Mesodermal cell (in vitro differentiated cells): Measurements from ENCODE around the gene RAET1G.
"Not testable (repeated sequence)": the region's sequence is repeated elsewhere in the genome, so short reads cannot be mapped to it uniquely, and the experiment has no call there.

ENCODE experiments used
- H3K27ac ChIP-seq: 2 replicates; pipeline ENCODE4 v1.7.0; 2013; ENCODE audit warnings: mild to moderate bottlenecking, low read depth, low read length, moderate library complexity; ENCODE audit not compliant: severe bottlenecking
- H3K36me3 ChIP-seq: 2 replicates; pipeline ENCODE4 v1.7.1; 2013; ENCODE audit warnings: mild to moderate bottlenecking, low read length, moderate library complexity; ENCODE audit not compliant: control insufficient read depth, insufficient read depth
- H3K4me1 ChIP-seq: one replicate; pipeline ENCODE4 v1.7.1; 2013; ENCODE audit warnings: mild to moderate bottlenecking, low read length; ENCODE audit not compliant: insufficient read depth, control insufficient read depth, poor library complexity, severe bottlenecking
- H3K4me3 ChIP-seq: 2 replicates; pipeline ENCODE4 v1.7.0; 2013; ENCODE audit warnings: low read length, control low read depth, mild to moderate bottlenecking; ENCODE audit not compliant: insufficient read depth, poor library complexity, severe bottlenecking; ENCODE audit errors: extremely low read depth
- H3K9me3 ChIP-seq: 2 replicates; pipeline ENCODE4 v1.7.1; 2013; ENCODE audit warnings: mild to moderate bottlenecking, low read length, moderate library complexity; ENCODE audit not compliant: control insufficient read depth
- WGBS, 2 experiments: methylation state at CpG; one replicate each; pipeline ENCODE4 v1.1.5; 2013; ENCODE audit warnings: missing lambda C conversion rate in 2 of 2; ENCODE audit not compliant: insufficient coverage in 2 of 2; 5-methylcytosine and 5-hydroxymethylcytosine counted together

Gene RAET1G

DNA sequence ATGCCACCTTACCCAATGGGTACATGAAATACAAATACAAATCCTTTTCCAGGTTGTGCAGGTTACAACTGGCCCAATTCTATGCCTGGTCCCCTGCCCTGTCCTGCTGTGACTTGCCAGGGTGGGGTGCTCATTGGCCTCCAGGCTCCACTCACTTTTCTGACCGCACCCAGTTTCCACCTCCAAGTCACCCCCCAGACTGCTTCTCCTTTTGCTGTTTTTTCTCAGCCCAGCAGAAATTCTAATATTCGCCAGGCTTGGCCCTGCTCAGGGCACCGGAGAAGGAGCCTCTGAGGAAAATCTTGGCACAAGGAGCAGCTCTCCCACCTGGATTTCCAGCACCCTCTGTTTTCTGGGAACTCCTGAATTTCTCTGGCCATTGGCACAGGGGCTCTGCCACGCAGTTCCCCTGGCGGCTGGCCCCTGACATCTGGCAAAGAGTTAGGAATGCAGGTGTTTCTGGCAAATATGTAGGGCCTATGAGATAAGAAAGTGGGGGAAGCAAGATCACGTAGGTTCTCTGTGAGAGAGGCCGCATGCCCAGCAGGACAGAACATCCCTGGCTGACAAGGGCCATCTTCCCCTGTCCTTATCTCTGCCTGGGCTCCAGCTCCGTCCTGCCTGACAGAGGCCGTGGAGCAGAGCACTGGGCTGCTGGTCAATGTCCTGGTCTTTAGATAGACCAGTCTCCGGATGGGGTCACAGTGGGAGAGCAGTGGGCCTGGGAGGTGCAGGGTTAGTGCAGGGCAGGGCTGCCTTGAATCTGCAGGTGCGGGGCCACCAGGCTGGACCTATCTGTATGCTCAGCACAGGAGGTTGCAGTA is 22.1 kb downstream of the RAET1G start:
- WGBS, 2 experiments, result 88 to 92% methylated on average over 9 to 10 of the region's 11 CpGs

DNA sequence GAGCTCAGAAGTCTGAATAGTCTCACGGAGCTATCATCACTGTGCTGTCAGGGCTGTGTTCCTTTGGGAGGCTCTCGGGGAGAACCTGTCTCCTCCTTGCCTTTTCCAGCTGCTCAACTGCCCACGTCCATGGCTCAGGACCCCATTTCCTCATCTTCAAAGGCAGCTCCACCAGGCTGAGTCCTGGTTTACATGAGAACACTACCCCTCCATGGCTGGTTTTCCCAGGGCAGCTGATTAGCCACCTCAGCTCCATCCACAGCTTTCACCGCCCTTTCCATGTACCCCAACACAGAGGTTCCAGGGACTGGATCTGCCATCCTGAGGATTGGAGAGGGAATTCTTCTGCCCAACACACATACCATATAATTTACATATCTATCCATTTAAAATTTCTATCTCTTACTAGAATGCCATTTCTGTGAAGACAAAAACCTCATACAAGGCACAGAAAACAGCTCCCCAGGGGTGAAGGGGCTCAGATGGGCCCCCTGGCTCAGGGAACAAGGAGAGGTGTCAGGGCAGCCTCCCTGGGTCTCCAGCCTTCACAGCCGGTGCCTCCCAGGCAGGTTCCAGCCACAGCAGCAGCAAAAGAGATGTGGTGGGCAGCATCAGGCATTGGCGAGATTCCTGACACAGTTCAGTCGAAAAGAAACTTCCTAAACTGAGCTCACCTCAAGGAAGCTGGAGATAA is 22.8 kb downstream of the RAET1G start:
- Histone ChIP-seq H3K9me3 (no peaks in the 10 kb centered on the region), H3K27ac (no peak overlapping the region), H3K36me3 (no peaks in the 10 kb centered on the region), H3K4me1 (peaks cover 25% of the 10 kb centered on the region), H3K4me3 (no peak overlapping the region)
- WGBS, 2 experiments, result 72 to 89% methylated on average over 5 to 6 of the region's 7 CpGs

More for the DNA sequence above, 22.1 kb downstream of the RAET1G start:
- no peak overlapping the region for H3K4me3 ChIP-seq
- H3K27ac ChIP-seq, result no peak overlapping the region
- no peaks in the 10 kb centered on the region for H3K9me3 ChIP-seq
- no peaks in the 10 kb centered on the region for H3K36me3 ChIP-seq
- H3K4me1 ChIP-seq, result peaks cover 18% of the 10 kb centered on the region

DNA sequence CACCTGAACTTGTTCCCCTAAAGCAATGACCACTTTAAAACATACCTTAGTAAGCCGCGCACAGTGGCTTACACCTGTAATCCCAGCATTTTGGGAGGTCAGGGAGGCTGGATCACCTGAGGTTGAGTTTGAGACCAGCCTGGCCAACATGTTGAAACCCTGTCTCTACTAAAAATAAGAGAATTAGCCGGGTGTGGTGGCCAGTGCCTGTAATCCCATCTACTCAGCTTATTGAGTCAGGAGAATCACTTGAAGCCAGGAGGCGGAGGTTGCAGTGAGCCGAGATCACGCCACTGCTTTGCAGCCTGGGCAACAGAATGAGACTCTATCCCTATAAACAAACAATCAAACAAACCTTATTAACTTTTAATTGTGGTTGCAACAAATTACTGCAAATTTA is 23.4 kb downstream of the RAET1G start:
- Histone ChIP-seq H3K9me3 (no peaks in the 10 kb centered on the region), H3K36me3 (no peaks in the 10 kb centered on the region), H3K4me3 (no peak overlapping the region), H3K4me1 (peaks cover 28% of the 10 kb centered on the region), H3K27ac (no peak overlapping the region)
- 82 to 90% methylated on average over 6 of the region's 6 CpGs for WGBS, 2 experiments

DNA sequence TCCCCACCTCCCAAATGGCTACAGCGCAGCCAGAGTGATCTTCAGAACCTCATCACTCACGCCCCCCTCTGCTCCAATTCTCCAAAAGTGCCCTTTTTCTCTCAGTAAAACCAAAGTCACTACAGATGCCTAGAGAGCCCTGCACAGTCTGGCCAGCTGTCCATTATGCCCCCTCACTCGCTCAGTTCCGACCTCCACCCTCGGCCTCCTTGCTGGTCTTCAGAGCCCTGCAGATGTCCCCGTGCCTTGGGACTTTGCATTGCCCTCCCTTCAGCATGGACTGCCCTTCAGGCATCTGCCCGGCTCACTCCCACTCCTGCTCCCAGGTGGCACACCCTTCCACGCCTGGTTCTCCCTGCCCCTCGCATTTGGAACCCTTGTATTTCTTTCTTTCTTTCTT is 24.0 kb downstream of the RAET1G start:
- Histone ChIP-seq H3K27ac (no peak overlapping the region), H3K4me1 (peaks cover 28% of the 10 kb centered on the region), H3K4me3 (no peak overlapping the region), H3K9me3 (no peaks in the 10 kb centered on the region), H3K36me3 (no peaks in the 10 kb centered on the region)
- WGBS, 2 experiments, result 87 to 97% methylated on average over 7 of the region's 9 CpGs

DNA sequence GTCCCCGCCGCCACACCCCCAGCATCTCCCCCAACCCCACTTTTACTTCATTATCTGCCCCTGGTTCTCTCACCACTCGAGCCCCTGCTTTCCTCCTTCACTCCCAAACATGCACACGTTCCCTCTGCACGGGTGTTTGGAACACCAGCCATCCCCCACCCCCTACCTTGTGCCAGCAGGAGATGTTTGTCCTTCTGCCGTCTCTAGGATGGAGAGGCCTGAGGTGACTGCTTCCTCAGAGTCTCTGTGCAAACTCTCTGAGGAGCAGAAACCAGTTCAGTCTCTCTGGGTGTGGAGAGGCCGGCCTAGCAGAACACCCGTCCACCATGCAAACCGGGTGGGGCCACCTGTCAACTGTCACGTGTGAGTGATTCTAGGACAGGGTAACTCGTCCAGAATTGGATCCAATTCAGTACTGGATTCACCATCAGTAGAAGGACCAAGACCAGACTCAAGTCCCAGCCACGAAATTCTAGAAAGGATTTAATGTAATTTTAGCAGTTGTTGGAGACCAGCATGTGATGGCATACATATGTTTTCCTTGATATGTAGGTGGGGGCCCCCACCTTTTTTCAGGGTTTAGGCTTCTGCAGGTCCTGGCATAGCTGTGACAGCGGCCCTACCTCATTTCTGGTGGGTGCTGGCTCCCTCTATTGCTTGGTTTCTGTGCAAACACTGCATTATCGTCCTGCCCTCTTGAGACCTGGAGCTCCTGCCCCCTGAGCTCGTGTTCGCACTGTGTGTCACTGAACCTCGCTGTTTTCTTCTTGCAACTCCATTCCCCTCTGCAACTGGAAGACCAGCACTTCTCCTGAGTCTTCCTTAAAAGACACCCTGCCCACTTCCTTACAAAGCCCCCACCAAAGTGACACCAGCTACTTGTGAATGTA is 24.8 kb downstream of the RAET1G start, which contains the start of gene RAET1E:
Gene RAET1E (minus strand): TSS at position 259 of the 890 bp plus-strand sequence. CDS start 7,212 bp downstream, outside the sequence.
- no peak within 1 kb of the TSS for H3K27ac ChIP-seq
- no peaks in the 10 kb centered on the region for H3K36me3 ChIP-seq
- WGBS, 2 experiments, result 80 to 88% methylated on average over 11 to 14 of the region's 17 CpGs
- no peak within 1 kb of the TSS for H3K4me3 ChIP-seq
- no peaks in the 10 kb centered on the region for H3K9me3 ChIP-seq
- H3K4me1 ChIP-seq, result peaks cover 28% of the 10 kb centered on the region

DNA sequence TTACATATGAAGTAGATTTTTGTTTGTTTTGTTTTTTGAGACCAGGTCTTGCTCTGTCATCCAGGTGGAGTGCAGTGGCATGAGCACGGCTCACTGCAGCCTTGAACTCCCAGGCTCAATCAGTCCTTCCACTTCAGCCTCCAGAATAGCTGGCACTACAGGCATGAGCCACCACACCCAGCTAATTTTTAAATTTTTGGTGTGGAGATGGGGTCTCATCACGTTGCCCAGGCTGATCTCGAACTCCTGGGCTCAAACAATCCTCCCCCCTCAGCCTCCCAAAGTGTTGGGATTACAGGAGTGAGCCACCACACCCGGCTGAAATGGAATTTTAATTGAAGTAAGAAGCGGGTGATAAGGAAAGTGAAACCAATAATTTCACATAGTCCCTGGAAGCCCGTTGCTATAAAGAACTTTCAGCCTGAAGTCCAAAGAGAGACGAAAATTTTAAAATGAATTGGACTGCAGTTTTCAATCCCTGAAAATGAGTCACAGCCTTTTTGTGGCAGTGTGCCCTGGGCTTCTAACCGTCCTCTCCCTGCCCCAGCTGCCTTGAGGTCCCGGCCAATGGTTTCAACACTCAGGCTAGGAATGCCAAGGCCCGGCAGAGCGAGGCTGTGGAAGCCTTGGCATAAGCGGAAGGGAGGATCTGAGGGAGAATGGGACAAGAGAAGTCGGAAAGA is 25.8 kb downstream of the RAET1G start:
- WGBS, 2 experiments, result 86 to 92% methylated on average over 8 to 9 of the region's 13 CpGs
- Histone ChIP-seq H3K4me3 (no peak overlapping the region), H3K36me3 (no peaks in the 10 kb centered on the region), H3K9me3 (no peaks in the 10 kb centered on the region), H3K27ac (no peak overlapping the region), H3K4me1 (peaks cover 28% of the 10 kb centered on the region)

DNA sequence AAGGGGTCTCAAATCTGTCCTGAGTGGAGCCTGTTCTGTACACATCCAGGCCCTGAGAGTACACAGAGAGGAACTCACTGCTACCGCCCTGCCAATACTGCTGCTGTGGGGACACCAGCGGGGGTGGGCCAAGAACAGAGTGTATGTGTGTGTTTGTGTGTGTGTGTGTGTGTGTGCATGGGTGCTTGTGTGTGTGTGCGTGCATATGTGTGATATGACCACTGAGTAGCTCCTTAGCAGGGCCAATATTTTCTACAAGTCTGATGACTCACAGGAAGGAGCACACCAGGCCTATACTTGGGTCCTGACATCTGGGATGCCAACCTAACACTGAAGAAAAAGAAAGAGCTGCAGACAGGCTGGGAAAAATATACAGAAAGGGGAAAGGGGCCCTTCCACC is 26.4 kb downstream of the RAET1G start:
- WGBS, 2 experiments, result 100% methylated on average over 2 of the region's 3 CpGs
- H3K4me3 ChIP-seq, result no peak overlapping the region
- no peaks in the 10 kb centered on the region for H3K36me3 ChIP-seq
- H3K27ac ChIP-seq, result no peak overlapping the region
- H3K9me3 ChIP-seq, result no peaks in the 10 kb centered on the region
- peaks cover 28% of the 10 kb centered on the region for H3K4me1 ChIP-seq

DNA sequence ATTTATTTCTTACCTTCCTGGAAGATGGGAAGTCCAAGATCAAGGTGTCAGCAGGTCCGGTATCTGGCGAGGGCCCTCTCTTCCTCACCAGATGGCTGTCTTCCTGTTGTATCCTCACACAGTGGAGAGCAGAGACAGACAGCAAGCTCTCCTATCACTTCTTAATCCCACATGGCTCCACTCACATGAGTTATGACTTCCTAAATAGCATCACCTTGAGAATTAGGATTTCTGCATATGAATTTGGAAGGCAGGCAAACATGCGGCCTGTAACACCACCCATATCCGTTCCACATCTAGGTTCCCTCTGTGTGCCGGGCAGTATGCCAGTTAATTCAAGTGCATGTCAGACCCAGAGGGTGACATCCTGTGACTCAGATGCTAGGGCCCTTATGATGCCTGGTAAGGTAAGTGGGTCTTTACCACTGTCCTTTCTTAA is 27.1 kb downstream of the RAET1G start:
- WGBS, 2 experiments, result 92 to 97% methylated on average over 4 to 5 of the region's 5 CpGs
- H3K9me3 ChIP-seq, result no peaks in the 10 kb centered on the region
- peak overlapping the region; percentile 23 for H3K27ac ChIP-seq
- H3K4me3 ChIP-seq, result no peak overlapping the region
- H3K4me1 ChIP-seq, result peaks cover 28% of the 10 kb centered on the region
- no peaks in the 10 kb centered on the region for H3K36me3 ChIP-seq

DNA sequence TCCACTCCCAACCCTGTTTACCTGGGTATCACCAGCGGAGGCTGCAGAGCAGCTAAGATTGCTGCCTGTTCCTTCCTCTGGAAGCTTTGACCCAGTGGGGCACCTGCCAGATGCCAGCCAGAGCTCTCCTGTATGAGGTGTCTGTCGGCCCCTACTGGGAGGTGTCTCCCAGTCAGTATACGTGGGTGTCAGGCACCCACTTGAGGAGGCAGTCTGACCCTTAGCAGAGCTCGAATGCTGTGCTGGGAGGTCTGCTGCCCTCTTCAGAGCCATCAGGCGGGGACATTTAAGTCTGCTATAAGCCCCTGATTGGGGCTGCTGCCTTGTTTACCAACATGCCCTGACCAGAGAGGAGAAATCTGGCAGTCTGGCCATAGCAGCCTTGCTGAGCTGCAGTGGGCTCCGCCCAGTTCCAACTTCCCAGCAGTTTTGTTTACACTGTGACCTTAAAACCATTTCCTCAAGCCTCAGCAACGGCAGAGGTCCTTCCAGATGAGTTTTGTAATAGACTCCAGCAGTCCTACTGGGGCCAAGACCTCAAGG is 27.8 kb downstream of the RAET1G start:
- H3K36me3 ChIP-seq, result no peaks in the 10 kb centered on the region
- peaks cover 28% of the 10 kb centered on the region for H3K4me1 ChIP-seq
- no peak overlapping the region for H3K27ac ChIP-seq
- 77 to 80% methylated on average over 5 to 6 of the region's 7 CpGs for WGBS, 2 experiments
- H3K9me3 ChIP-seq, result no peaks in the 10 kb centered on the region
- no peak overlapping the region for H3K4me3 ChIP-seq

DNA sequence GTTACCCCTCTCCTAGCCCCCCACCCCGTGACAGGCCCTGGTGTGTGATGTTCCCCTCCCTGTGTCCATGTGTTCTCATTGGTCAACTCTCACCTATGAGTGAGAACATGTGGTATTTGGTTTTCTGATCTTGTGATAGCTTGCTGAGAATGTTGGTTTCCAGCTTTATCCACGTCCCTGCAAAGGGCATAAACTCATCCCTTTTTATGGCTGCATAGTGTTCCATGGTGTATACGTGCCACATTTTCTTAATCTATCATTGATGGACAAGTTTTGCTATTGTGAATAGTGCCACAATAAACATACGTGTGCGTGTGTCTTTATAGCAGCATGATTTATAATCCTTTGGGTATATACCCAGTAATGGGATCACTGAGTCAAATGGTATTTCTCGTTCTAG is 31.1 kb downstream of the RAET1G start:
- H3K9me3 ChIP-seq, H3K27ac ChIP-seq, H3K36me3 ChIP-seq, H3K4me3 ChIP-seq: not testable (repeated sequence)
- 72 to 80% methylated on average over 2 to 4 of the region's 6 CpGs for WGBS, 2 experiments
- H3K4me1 ChIP-seq, result peaks cover 20% of the 10 kb centered on the region
